ENCODE data around the gene NES.

The NES gene

DNA sequence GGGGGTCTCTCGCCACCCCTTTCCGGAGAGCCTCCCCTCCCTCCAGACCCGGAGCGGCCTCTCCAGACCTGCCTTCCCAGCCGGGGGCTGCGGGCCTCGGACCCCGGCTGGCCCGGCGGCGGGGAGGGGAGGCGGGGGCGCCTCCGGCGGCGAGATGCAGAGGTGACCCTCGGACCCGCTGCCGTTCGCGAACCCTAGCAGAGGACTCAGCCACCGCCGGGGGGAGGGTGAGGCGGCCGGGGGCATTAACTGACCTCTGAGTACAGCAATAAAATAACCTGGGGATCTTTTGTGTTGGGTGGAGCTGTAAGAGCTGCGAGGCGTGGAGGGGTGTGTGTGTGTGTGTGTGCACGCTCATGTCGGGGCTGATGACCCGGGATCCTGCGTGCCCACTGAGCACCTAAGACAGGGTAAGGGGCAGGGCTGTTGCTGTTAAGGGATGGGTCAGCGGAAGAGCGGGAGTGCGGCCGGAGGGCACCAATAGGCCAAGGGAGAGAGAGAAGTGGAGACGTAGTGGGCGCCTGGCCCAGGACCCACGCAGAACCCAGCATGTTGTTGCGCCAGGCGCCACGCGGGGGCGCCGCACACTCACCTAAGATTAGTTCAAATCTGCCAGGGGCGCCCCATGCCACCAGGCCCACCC is 51.6 kb downstream of the NES start:
- no peak for TF ChIP-seq GATA2 (IDR thresholded peaks at IDR 0.05; ENCODE audit: low read depth, low read length)
- no peak for TF ChIP-seq GATA3 (IDR thresholded peaks at IDR 0.05; ENCODE audit: low read depth, low read length)

DNA sequence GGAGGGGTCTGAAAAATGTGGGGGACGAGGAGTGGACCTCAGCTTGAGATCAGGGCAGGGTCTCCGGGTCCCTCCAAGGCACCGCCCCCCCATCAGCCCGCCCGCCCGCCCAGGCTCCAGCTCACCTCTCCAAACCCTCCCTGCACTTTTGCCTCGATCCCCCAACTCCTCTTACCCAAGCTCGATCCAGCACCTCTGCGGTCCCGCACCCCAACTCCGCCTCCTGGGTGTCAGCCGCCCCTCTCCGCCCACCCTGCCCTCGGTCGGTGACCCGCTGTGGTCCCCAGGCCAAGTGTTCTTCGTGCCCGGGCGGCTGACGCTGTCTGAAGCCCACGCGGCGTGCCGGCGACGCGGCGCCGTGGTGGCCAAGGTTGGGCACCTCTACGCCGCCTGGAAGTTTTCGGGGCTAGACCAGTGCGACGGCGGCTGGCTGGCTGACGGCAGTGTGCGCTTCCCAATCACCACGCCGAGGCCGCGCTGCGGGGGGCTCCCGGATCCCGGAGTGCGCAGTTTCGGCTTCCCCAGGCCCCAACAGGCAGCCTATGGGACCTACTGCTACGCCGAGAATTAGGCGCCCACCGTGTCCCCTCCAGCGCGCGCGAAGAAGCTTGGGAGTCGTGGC is 52.3 kb downstream of the NES start:
- TF ChIP-seq GATA3 (IDR thresholded peaks at IDR 0.05; ENCODE audit: low read depth, low read length) (no peak), GATA2 (IDR thresholded peaks at IDR 0.05; ENCODE audit: low read depth, low read length) (no peak)

DNA sequence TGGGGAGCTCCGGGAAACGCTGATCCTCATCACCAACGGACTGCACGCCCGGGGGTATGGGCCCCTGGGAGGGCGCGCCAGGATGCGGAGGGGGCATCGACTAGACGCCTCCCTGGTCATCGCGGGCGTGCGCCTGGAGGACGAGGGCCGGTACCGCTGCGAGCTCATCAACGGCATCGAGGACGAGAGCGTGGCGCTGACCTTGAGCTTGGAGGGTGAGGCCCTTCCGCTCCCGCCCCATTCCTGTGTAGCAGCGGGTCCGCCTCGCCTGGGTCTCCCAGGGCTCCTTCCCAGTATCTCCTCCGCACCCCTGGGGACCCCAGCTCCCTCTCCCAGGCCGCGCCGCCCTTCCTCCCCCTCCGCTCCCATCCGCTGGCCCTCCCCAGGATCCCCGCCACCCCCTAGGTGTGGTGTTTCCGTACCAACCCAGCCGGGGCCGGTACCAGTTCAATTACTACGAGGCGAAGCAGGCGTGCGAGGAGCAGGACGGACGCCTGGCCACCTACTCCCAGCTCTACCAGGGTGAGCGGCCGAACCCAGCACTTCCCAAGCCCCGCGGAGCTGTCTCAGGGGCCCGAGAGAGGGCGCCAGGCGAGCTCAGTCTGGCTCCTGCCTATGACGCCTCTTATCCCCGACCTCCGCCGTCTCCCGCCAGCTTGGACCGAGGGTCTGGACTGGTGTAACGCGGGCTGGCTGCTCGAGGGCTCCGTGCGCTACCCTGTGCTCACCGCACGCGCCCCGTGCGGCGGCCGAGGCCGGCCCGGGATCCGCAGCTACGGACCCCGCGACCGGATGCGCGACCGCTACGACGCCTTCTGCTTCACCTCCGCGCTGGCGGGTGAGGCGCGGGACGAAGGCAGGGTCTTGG is 53.0 kb downstream of the NES start:
- no peak for TF ChIP-seq GATA3 (IDR thresholded peaks at IDR 0.05; ENCODE audit: low read depth, low read length)
- no peak for TF ChIP-seq GATA2 (IDR thresholded peaks at IDR 0.05; ENCODE audit: low read depth, low read length)

DNA sequence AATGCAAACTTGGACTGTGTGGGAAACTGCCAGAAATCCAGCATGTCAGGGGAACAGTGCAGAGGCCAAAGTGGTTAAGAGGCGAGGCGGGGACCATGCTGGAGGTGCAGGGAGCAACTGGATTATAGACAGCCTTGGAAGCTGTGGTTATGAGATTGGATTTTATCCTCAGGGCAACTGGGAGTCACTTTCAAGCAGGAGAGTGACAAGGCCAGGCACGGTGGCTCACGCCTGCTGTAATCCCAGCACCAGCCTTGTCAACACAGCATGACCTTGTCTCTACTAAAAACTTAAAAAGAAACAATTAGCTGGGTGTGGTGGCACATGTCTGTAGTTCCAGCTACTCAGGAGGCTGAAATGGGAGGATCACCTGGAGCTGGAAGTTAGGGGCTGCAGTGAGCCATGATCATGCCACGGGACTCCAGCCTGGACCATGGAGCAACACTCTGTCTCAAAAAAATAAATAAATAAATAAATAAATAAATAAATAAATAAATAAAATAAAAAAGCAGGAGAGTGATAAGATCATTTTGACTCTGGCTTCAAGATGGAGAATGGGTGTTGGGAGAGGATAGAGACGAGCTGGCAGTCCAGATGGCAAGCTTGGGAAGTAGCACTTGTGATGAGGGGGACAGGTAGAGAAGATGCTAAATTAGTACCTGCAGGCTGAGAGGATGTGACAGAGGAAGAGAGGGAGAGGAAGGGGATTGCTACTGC is 54.5 kb downstream of the NES start:
- TF ChIP-seq GATA3 (IDR thresholded peaks at IDR 0.05; ENCODE audit: low read depth, low read length) (no peak), GATA2 (IDR thresholded peaks at IDR 0.05; ENCODE audit: low read depth, low read length) (no peak)

DNA sequence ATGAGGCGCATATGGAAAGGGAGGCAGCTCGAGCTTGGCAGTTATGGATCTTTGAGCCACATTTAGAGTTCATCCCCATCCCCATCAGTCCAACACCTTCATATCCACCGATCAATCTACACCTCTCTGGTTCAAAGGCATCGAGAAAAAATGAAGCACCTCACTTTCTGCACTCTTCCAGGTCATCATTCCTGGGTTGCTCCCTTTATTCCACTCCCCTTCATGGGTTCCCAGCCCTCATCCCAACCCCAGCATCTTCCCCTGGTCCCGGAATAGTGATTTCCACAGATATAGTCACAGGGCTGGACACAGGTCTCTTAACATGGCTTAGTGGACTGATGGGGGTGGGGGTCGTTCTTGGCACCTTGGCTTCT is 57.6 kb downstream of the NES start:
- TF ChIP-seq GATA2 (IDR thresholded peaks at IDR 0.05; ENCODE audit: low read depth, low read length) (no peak), GATA3 (IDR thresholded peaks at IDR 0.05; ENCODE audit: low read depth, low read length) (no peak)

DNA sequence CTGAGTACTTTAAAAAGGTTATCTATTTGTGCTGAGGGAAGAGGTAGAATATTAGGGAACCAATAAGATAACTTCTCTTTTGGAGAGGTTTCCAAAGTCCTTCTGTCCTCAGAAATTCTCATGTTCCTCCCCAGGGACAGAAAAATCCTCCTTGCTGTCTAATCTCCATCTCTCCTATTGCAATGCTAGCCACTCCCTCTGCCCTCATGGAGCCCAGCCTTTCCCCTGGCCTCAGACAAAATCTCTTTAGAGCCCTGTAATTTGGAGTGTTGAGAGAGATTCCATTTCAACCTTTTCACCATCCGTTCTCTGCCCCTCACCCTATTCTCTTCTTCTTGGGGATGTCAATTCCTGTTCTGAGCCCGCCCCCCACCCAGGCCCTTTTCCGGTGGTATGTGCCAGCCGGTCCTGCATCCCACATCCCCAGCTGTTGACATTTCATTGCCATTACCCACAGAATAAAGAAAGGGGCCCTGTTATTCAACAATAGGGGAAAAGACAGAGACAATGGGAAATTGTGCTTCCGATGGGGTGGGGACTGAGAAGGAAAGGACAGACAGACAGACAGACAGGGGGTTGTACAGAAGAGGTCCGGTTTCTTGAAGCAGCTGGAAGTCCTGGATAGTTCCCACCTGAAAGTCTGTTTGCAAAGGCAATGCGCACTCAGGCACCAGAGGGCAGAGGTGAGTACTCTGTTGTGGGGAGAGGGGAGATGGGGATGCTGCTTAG is 58.2 kb downstream of the NES start, which contains the start of gene HAPLN2:
Gene HAPLN2 (plus strand): TSS at position 563 of the 729 bp plus-strand sequence. CDS start 4,076 bp downstream, outside the sequence.
- TF ChIP-seq GATA3 (IDR thresholded peaks at IDR 0.05; ENCODE audit: low read depth, low read length): no peak
- TF ChIP-seq GATA2 (IDR thresholded peaks at IDR 0.05; ENCODE audit: low read depth, low read length): no peak

All from SH-SY5Y (cell line).